NCI-H2107 treated with DMSO at 0.1 percent for 48 hours (cell line): ENCODE data around the gene MYCBP2.
"Not testable (repeated sequence)": the region's sequence is repeated elsewhere in the genome, so short reads cannot be mapped to it uniquely, and the experiment has no call there.

Experiments used
- DNase-seq: peaks from one replicate; lab custom pipeline; 2025; ENCODE audit not compliant: unreplicated experiment; lab: John Stamatoyannopoulos, UW

The MYCBP2 gene

GRCh38 chr13:77215543-77215942 is 111.4 kb downstream of the MYCBP2 start:
- no peak for DNase-seq

GRCh38 chr13:77213644-77214043 is 113.2 kb downstream of the MYCBP2 start:
- no peak for DNase-seq

GRCh38 chr13:77207943-77208342 is 119.0 kb downstream of the MYCBP2 start:
- DNase-seq = no peak

- DNase-seq = not testable (repeated sequence)
These were observed 127.9 kb downstream of the MYCBP2 start for GRCh38 chr13:77198995-77199394.

- DNase-seq = no peak
These were observed 130.8 kb downstream of the MYCBP2 start for GRCh38 chr13:77196052-77196618.

GRCh38 chr13:77190349-77190958 is 136.4 kb downstream of the MYCBP2 start:
- no peak for DNase-seq

- DNase-seq = no peak
These were observed 141.2 kb downstream of the MYCBP2 start for GRCh38 chr13:77185721-77186120.

- DNase-seq = no peak
These were observed 142.4 kb downstream of the MYCBP2 start for GRCh38 chr13:77184455-77184854.

- no peak for DNase-seq
These were observed 146.9 kb downstream of the MYCBP2 start for GRCh38 chr13:77180011-77180410.

GRCh38 chr13:77177646-77178045 is 149.2 kb downstream of the MYCBP2 start:
- no peak for DNase-seq

GRCh38 chr13:77176350-77176749 is 150.5 kb downstream of the MYCBP2 start:
- no peak for DNase-seq

- no peak for DNase-seq
These were observed 154.2 kb downstream of the MYCBP2 start for GRCh38 chr13:77172650-77173049.

GRCh38 chr13:77171451-77171850 is 155.4 kb downstream of the MYCBP2 start:
- no peak for DNase-seq

GRCh38 chr13:77168237-77168636 is 158.7 kb downstream of the MYCBP2 start:
- DNase-seq = no peak

- DNase-seq = no peak
These were observed 176.2 kb downstream of the MYCBP2 start for GRCh38 chr13:77150651-77151050.

- DNase-seq = no peak
These were observed 183.5 kb downstream of the MYCBP2 start for GRCh38 chr13:77143431-77143830.

- no peak for DNase-seq
These were observed 187.6 kb downstream of the MYCBP2 start for GRCh38 chr13:77139306-77139705.

GRCh38 chr13:77138813-77139212 is 188.1 kb downstream of the MYCBP2 start:
- no peak for DNase-seq

GRCh38 chr13:77136902-77137420 is 189.9 kb downstream of the MYCBP2 start:
- DNase-seq = no peak

GRCh38 chr13:77124423-77124822 is 202.5 kb downstream of the MYCBP2 start:
- no peak for DNase-seq

GRCh38 chr13:77118134-77118533 is 208.8 kb downstream of the MYCBP2 start:
- no peak for DNase-seq

- DNase-seq = no peak
These were observed 212.6 kb downstream of the MYCBP2 start for GRCh38 chr13:77114271-77114670.

- DNase-seq = no peak
These were observed 213.4 kb downstream of the MYCBP2 start for GRCh38 chr13:77113496-77113895.
